ENCODE results near the gene RCAN1.

DNA sequence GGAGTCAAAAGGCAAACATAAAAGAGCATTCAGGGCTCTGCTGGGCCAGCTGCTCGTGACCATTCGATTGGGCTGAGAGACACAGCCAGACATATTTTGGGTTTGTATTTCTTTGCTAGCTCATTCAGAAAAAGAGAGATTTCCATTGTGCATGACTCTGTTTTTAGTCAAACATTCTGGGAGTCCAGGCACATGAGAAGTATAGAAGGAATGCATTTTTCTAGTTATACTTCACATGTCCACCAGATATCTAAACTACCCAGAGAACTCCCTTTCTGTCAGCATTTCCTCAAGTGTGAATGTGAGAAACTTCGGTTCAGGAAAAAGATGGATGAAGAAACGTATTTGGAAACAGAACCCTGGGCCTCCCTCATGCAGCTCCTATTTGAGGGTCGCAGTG lies 96.6 kb downstream of the RCAN1 start:
- TF ChIP-seq, protein P1, sequence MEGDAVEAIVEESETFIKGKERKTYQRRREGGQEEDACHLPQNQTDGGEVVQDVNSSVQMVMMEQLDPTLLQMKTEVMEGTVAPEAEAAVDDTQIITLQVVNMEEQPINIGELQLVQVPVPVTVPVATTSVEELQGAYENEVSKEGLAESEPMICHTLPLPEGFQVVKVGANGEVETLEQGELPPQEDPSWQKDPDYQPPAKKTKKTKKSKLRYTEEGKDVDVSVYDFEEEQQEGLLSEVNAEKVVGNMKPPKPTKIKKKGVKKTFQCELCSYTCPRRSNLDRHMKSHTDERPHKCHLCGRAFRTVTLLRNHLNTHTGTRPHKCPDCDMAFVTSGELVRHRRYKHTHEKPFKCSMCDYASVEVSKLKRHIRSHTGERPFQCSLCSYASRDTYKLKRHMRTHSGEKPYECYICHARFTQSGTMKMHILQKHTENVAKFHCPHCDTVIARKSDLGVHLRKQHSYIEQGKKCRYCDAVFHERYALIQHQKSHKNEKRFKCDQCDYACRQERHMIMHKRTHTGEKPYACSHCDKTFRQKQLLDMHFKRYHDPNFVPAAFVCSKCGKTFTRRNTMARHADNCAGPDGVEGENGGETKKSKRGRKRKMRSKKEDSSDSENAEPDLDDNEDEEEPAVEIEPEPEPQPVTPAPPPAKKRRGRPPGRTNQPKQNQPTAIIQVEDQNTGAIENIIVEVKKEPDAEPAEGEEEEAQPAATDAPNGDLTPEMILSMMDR (IDR thresholded peaks at IDR 0.05; ENCODE audit: insufficient read depth, low read depth, low read length), result no peak
- TF ChIP-seq EZH2 (IDR thresholded peaks at IDR 0.05; ENCODE audit: insufficient read depth, low read length), result no peak
